HepG2 (cell line): ENCODE data around the gene CNKSR3. TPM values are rescaled to one million over a fixed set of nuclear protein-coding genes. Genes with fewer than 3 reads are reported as not detected.

ENCODE experiments used
- ARID3A ChIP-seq: IDR thresholded peaks from 2 replicates; pipeline ENCODE4 v1.6.1; 2012; ENCODE audit warnings: low read depth, low read length, improper control_type of control experiment
- ARID5B ChIP-seq: IDR thresholded peaks from 2 replicates; pipeline ENCODE4 v1.4.0; 2020; ENCODE audit warnings: mild to moderate bottlenecking, missing genetic modification reagents
- CEBPG ChIP-seq: IDR thresholded peaks from 2 replicates; pipeline ENCODE4 v1.6.1; 2016
- CHD4 ChIP-seq: fragments of 200-600 bp; sonication (generic); IDR thresholded peaks from 2 replicates; pipeline ENCODE4 v1.7.0; 2017; ENCODE audit warnings: mild to moderate bottlenecking, low read length, borderline replicate concordance
- FOXA3 ChIP-seq: IDR thresholded peaks from 2 replicates; pipeline ENCODE4 v1.6.1; 2016; ENCODE audit warnings: missing genetic modification reagents, missing compliant biosample characterization
- GPN1 ChIP-seq: sonication (generic); formaldehyde crosslinking; IDR thresholded peaks from 2 replicates; pipeline ENCODE4 v1.5.1; 2020; ENCODE audit warnings: missing genetic modification reagents, borderline replicate concordance
- HDAC1 ChIP-seq: sonication (generic); formaldehyde crosslinking; IDR thresholded peaks from 2 replicates; pipeline ENCODE4 v1.5.1; 2020; ENCODE audit warnings: mild to moderate bottlenecking, missing genetic modification reagents
- IRF2 ChIP-seq: IDR thresholded peaks from 2 replicates; pipeline ENCODE4 v1.6.1; 2018; ENCODE audit warnings: missing genetic modification reagents, missing compliant biosample characterization
- KDM5A ChIP-seq: fragments of 200-600 bp; sonication (generic); IDR thresholded peaks from 2 replicates; pipeline ENCODE4 v1.7.0; 2018; ENCODE audit warnings: antibody characterized with exemption, mild to moderate bottlenecking, low read length, borderline replicate concordance
- NR1H2 ChIP-seq: sonication (generic); formaldehyde crosslinking; IDR thresholded peaks from 2 replicates; pipeline ENCODE4 v1.8.1; 2022; ENCODE audit warnings: low read depth, missing genetic modification reagents, borderline replicate concordance
- PCBP1 ChIP-seq: fragments of 200-400 bp; formaldehyde crosslinking; IDR thresholded peaks from 2 replicates; pipeline ENCODE4 v1.6.1; 2017; ENCODE audit warnings: mild to moderate bottlenecking, low read depth, low read length, borderline replicate concordance
- RFXANK ChIP-seq: IDR thresholded peaks from 2 replicates; pipeline ENCODE4 v1.6.1; 2016
- SALL1 ChIP-seq: sonication (generic); formaldehyde crosslinking; IDR thresholded peaks from 2 replicates; pipeline ENCODE4 v1.8.0; 2022; ENCODE audit warnings: mild to moderate bottlenecking, missing genetic modification reagents
- SIN3B ChIP-seq: fragments of 150-350 bp; IDR thresholded peaks from 2 replicates; pipeline ENCODE4 v1.6.1; 2014; ENCODE audit warnings: low read length
- SOX6 ChIP-seq, 2 experiments: fragments of 450-650 bp in 1 of 2; sonication (generic) in 1 of 2; formaldehyde crosslinking in 1 of 2; IDR thresholded peaks; 2 replicates each; pipeline versions ENCODE4 v1.4.0 to v1.6.1; 2017 to 2020; ENCODE audit warnings: antibody characterized with exemption in 1 of 2, mild to moderate bottlenecking in 1 of 2, missing genetic modification reagents in 1 of 2
- TMF1 ChIP-seq: sonication (generic); formaldehyde crosslinking; IDR thresholded peaks from 2 replicates; pipeline ENCODE4 v1.8.1; 2022; ENCODE audit warnings: low read depth, missing genetic modification reagents
- XRCC5 ChIP-seq: fragments of 200-400 bp; formaldehyde crosslinking; optimal IDR thresholded peaks from 2 replicates; pipeline ENCODE3; 2017; ENCODE audit warnings: mild to moderate bottlenecking, low read length
- YY1 ChIP-seq: IDR thresholded peaks from 2 replicates; pipeline ENCODE4 v1.6.1; 2011; ENCODE audit warnings: low read length, low read depth, moderate library complexity, mild to moderate bottlenecking; ENCODE audit not compliant: insufficient read depth, insufficient replicate concordance
- ZFP1 ChIP-seq: IDR thresholded peaks from 2 replicates; pipeline ENCODE4 v1.6.1; 2016
- ZMYM3 ChIP-seq: sonication (generic); formaldehyde crosslinking; IDR thresholded peaks from 2 replicates; pipeline ENCODE4 v1.5.1; 2020; ENCODE audit warnings: mild to moderate bottlenecking, missing genetic modification reagents
- ZNF343 ChIP-seq: sonication (generic); formaldehyde crosslinking; IDR thresholded peaks from 2 replicates; pipeline ENCODE4 v1.4.0; 2020; ENCODE audit warnings: mild to moderate bottlenecking, missing genetic modification reagents
- ZNF414 ChIP-seq: sonication (generic); formaldehyde crosslinking; IDR thresholded peaks from 2 replicates; pipeline ENCODE4 v1.5.0; 2020; ENCODE audit warnings: missing genetic modification reagents
- ZNF562 ChIP-seq: sonication (generic); formaldehyde crosslinking; IDR thresholded peaks from 2 replicates; pipeline ENCODE4 v1.8.0; 2022; ENCODE audit warnings: missing genetic modification reagents, borderline replicate concordance
- ZNF577 ChIP-seq: sonication (generic); formaldehyde crosslinking; IDR thresholded peaks from 2 replicates; pipeline ENCODE4 v1.4.0; 2020; ENCODE audit warnings: mild to moderate bottlenecking, low read depth, missing genetic modification reagents, borderline replicate concordance
- polyA plus RNA-seq, 8 experiments: library from polyadenylated mRNA; depleted of rRNA in 3 of 8; stranded (reverse) in 7 of 8; unstranded in 1 of 8; fragments of >200 nt; fragmentation: Illumina TruSeq in 4 of 8; extraction: Trizol in 4 of 8; gene quantifications; 2 replicates each; pipeline versions ENCODE4 v1.2.1 to v1.2.3, GENCODE V29; 2011 to 2016; ENCODE audit warnings: low read depth in 4 of 8, missing spikeins in 1 of 8, mixed read lengths in 1 of 8; ENCODE audit not compliant: insufficient read depth in 1 of 8
- total RNA-seq, 5 experiments: library from RNA; depleted of rRNA; stranded (reverse); fragments of >200 nt; fragmentation: Illumina TruSeq; extraction: Trizol; gene quantifications; 2 replicates each; pipeline ENCODE4 v1.2.3, GENCODE V29; 2016; ENCODE audit warnings: low read depth in 1 of 5

Gene CNKSR3
- total and polyA plus RNA-seq, 2 of the 13 experiments (the other 11 are each of a cell fraction or from before 2014, with no cell fraction given): 9.2 to 38.6 TPM

- TF ChIP-seq PCBP1 (peak; percentile 84; the same call in 1 of the 2 replicates), FOXA3 (CRISPR knock-in tag) (no peak), RFXANK (CRISPR knock-in tag) (no peak), GPN1 (no peak), CHD4 (no peak), ARID5B (CRISPR knock-in tag) (no peak; the same call in none of the 2 replicates), KDM5A (no peak), ARID3A (no peak), SALL1 (CRISPR knock-in tag) (peak; percentile 43; the same call in 1 of the 2 replicates), ZNF562 (CRISPR knock-in tag) (no peak), ZMYM3 (CRISPR knock-in tag) (no peak), ZFP1 (CRISPR knock-in tag) (no peak), XRCC5 (no peak), YY1 (peak; percentile 33), SOX6 (IDR thresholded peaks at IDR 0.05) (no peak), SOX6 (CRISPR knock-in tag; IDR thresholded peaks at IDR 0.05) (no peak), ZNF577 (CRISPR knock-in tag) (no peak), SIN3B (no peak), NR1H2 (CRISPR knock-in tag) (no peak), ZNF343 (no peak), ZNF414 (CRISPR knock-in tag) (no peak), CEBPG (CRISPR knock-in tag) (0 out of 2 replicates have a peak, but pooled peaks have one; percentile 6), IRF2 (CRISPR knock-in tag) (no peak), HDAC1 (peak; percentile 34; the same call in 1 of the 2 replicates), TMF1 (no peak)
Observed at GRCh38 chr6:154509421-154510143, 903 bp downstream of the CNKSR3 start (continued).
